ENCODE measurements around the gene SCAMP4.

Gene SCAMP4

GRCh38 chr19:1961000-1961883 lies 56.0 kb downstream of the SCAMP4 start:
- no peak for TF ChIP-seq TEAD4 (IDR thresholded peaks at IDR 0.05)
- no peak for TF ChIP-seq RAD21 (IDR thresholded peaks at IDR 0.05; ENCODE audit: low read depth)
- no peak for TF ChIP-seq EP300 (IDR thresholded peaks at IDR 0.05; ENCODE audit: borderline replicate concordance)
- no peak for TF ChIP-seq USF1 (IDR thresholded peaks at IDR 0.05)
- TF ChIP-seq YY1 (IDR thresholded peaks at IDR 0.05; ENCODE audit: low read depth): no peak
- TF ChIP-seq NFIC (IDR thresholded peaks at IDR 0.05): no peak
- TF ChIP-seq FOXM1 (IDR thresholded peaks at IDR 0.05; ENCODE audit: borderline replicate concordance, low read depth): no peak
- no peak for TF ChIP-seq REST (IDR thresholded peaks at IDR 0.05; ENCODE audit: low read depth)

GRCh38 chr19:1962674-1963073 lies 57.5 kb downstream of the SCAMP4 start:
- TF ChIP-seq EP300 (IDR thresholded peaks at IDR 0.05; ENCODE audit: borderline replicate concordance): no peak
- no peak for TF ChIP-seq TCF12 (IDR thresholded peaks at IDR 0.05; ENCODE audit: low read depth)
- TF ChIP-seq ZBTB7A (IDR thresholded peaks at IDR 0.05; ENCODE audit: low read depth): no peak
- TF ChIP-seq CREB1 (IDR thresholded peaks at IDR 0.05; ENCODE audit: low read depth): no peak
- no peak for TF ChIP-seq USF1 (IDR thresholded peaks at IDR 0.05)
- TF ChIP-seq MAX (IDR thresholded peaks at IDR 0.05): no peak
- no peak for TF ChIP-seq TAF1 (IDR thresholded peaks at IDR 0.05; ENCODE audit: low read depth)
- TF ChIP-seq CEBPB (IDR thresholded peaks at IDR 0.05): no peak
- no peak for TF ChIP-seq REST (IDR thresholded peaks at IDR 0.05; ENCODE audit: low read depth)
- no peak for TF ChIP-seq NFIC (IDR thresholded peaks at IDR 0.05)
- TF ChIP-seq EGR1 (IDR thresholded peaks at IDR 0.05): no peak
- no peak for TF ChIP-seq TEAD4 (IDR thresholded peaks at IDR 0.05)
- TF ChIP-seq RAD21 (IDR thresholded peaks at IDR 0.05; ENCODE audit: low read depth): no peak
- TF ChIP-seq FOXM1 (IDR thresholded peaks at IDR 0.05; ENCODE audit: borderline replicate concordance, low read depth): no peak
- TF ChIP-seq YY1 (IDR thresholded peaks at IDR 0.05; ENCODE audit: low read depth): no peak

GRCh38 chr19:1967087-1967608 lies 61.9 kb downstream of the SCAMP4 start:
- TF ChIP-seq NFIC (IDR thresholded peaks at IDR 0.05) (no peak), YY1 (IDR thresholded peaks at IDR 0.05; ENCODE audit: low read depth) (no peak), TAF1 (IDR thresholded peaks at IDR 0.05; ENCODE audit: low read depth) (no peak), CEBPB (IDR thresholded peaks at IDR 0.05) (no peak), EGR1 (IDR thresholded peaks at IDR 0.05) (no peak), TEAD4 (IDR thresholded peaks at IDR 0.05) (no peak), USF1 (IDR thresholded peaks at IDR 0.05) (no peak), FOXM1 (IDR thresholded peaks at IDR 0.05; ENCODE audit: borderline replicate concordance, low read depth) (no peak), ZBTB7A (IDR thresholded peaks at IDR 0.05; ENCODE audit: low read depth) (no peak), REST (IDR thresholded peaks at IDR 0.05; ENCODE audit: low read depth) (no peak), EP300 (IDR thresholded peaks at IDR 0.05; ENCODE audit: borderline replicate concordance) (no peak), RAD21 (IDR thresholded peaks at IDR 0.05; ENCODE audit: low read depth) (no peak), MAX (IDR thresholded peaks at IDR 0.05) (no peak)

Data from Ishikawa (cell line).